Suprapubic skin (tissue), 3 donors: ENCODE measurements around the gene MTURN.

Experiments used
- CTCF ChIP-seq, 2 donors: fragments of 200-600 bp in 1 of 2; fragments of 450-650 bp in 1 of 2; sonication (generic) in 1 of 2; IDR thresholded peaks; one replicate each; pipeline ENCODE4 v1.5.1; 2016 to 2019; ENCODE audit warnings: antibody characterized with exemption in 2 of 2, mild to moderate bottlenecking in 1 of 2, moderate library complexity in 1 of 2
- POLR2A ChIP-seq, 2 donors: fragments of 450-650 bp; IDR thresholded peaks; one replicate each; pipeline ENCODE4 v1.6.1; 2017; ENCODE audit warnings: antibody characterized with exemption in 2 of 2, mild to moderate bottlenecking in 2 of 2, moderate library complexity in 2 of 2

GRCh38 chr7:30149640-30150272, 15.0 kb downstream of the MTURN start:
- TF ChIP-seq CTCF (IDR thresholded peaks at IDR 0.05) = no peak
- no peak for TF ChIP-seq POLR2A (IDR thresholded peaks at IDR 0.05)
